ENCODE results near the gene TALDO1.
A peak's percentile ranks its signal among the peaks of the same experiment; 100 is the strongest.

Gene TALDO1

GRCh38 chr11:773425-773824 is 26.2 kb downstream of the TALDO1 start:
- Histone ChIP-seq H3K9ac (ENCODE audit: low read length) (no peak overlapping the region), H3K79me2 (ENCODE audit: low read length) (peaks cover 70% of the 10 kb centered on the region), H3K9me3 (replicated peaks; ENCODE audit: insufficient read depth, low read length) (no peaks in the 10 kb centered on the region), H4K20me1 (ENCODE audit: insufficient read depth, low read length) (no peaks in the 10 kb centered on the region; the same call in 1 of the 2 replicates), H3K4me2 (ENCODE audit: low read depth, low read length) (no peak overlapping the region), H3K9me2 (replicated peaks; ENCODE audit: insufficient read depth, low read length) (no peaks in the 10 kb centered on the region), H3K27me3 (replicated peaks; ENCODE audit: insufficient read depth, low read length) (no peaks in the 10 kb centered on the region), H3K4me1 (ENCODE audit: low read length) (peaks cover 3% of the 10 kb centered on the region; the same call in 1 of the 2 replicates), H3K4me3 (ENCODE audit: low read length) (no peak overlapping the region), H3K27ac (ENCODE audit: low read length) (no peak overlapping the region), H3K36me3 (replicated peaks; ENCODE audit: insufficient read depth, low read length) (peaks cover 9% of the 10 kb centered on the region), H3F3A (ENCODE audit: insufficient read depth, low read length) (no peaks in the 10 kb centered on the region), H2AFZ (ENCODE audit: low read length) (no peak overlapping the region)
- DNase-seq: peak; percentile 5
- TF ChIP-seq EZH2phosphoT487 (IDR thresholded peaks at IDR 0.05; ENCODE audit: low read length): no peak
- TF ChIP-seq CTCF (IDR thresholded peaks at IDR 0.05; ENCODE audit: low read length): no peak
- TF ChIP-seq EZH2 (optimal IDR thresholded peaks at IDR 0.05; ENCODE audit: low read depth, low read length): no peak

GRCh38 chr11:773830-774229 is 26.6 kb downstream of the TALDO1 start:
- no peak for TF ChIP-seq EZH2 (optimal IDR thresholded peaks at IDR 0.05; ENCODE audit: low read depth, low read length)
- no peak for TF ChIP-seq EZH2phosphoT487 (IDR thresholded peaks at IDR 0.05; ENCODE audit: low read length)
- no peak for TF ChIP-seq CTCF (IDR thresholded peaks at IDR 0.05; ENCODE audit: low read length)
- no peaks in the 10 kb centered on the region for H3K9me2 ChIP-seq (replicated peaks; ENCODE audit: insufficient read depth, low read length)
- H3K9ac ChIP-seq (ENCODE audit: low read length): no peak overlapping the region
- DNase-seq: no peak
- H3K27ac ChIP-seq (ENCODE audit: low read length): no peak overlapping the region
- H3K4me1 ChIP-seq (ENCODE audit: low read length): peaks cover 3% of the 10 kb centered on the region; the same call in 1 of the 2 replicates
- H3K9me3 ChIP-seq (replicated peaks; ENCODE audit: insufficient read depth, low read length): no peaks in the 10 kb centered on the region
- H3K27me3 ChIP-seq (replicated peaks; ENCODE audit: insufficient read depth, low read length): no peaks in the 10 kb centered on the region
- H3K36me3 ChIP-seq (replicated peaks; ENCODE audit: insufficient read depth, low read length): peaks cover 9% of the 10 kb centered on the region
- H3K79me2 ChIP-seq (ENCODE audit: low read length): peaks cover 73% of the 10 kb centered on the region
- no peak overlapping the region for H2AFZ ChIP-seq (ENCODE audit: low read length)
- H3F3A ChIP-seq (ENCODE audit: insufficient read depth, low read length): no peaks in the 10 kb centered on the region
- H3K4me2 ChIP-seq (ENCODE audit: low read depth, low read length): no peak overlapping the region
- H4K20me1 ChIP-seq (ENCODE audit: insufficient read depth, low read length): no peaks in the 10 kb centered on the region; the same call in 1 of the 2 replicates
- no peak overlapping the region for H3K4me3 ChIP-seq (ENCODE audit: low read length)

- H3K36me3 ChIP-seq (replicated peaks; ENCODE audit: insufficient read depth, low read length): peaks cover 9% of the 10 kb centered on the region
- H3K27me3 ChIP-seq (replicated peaks; ENCODE audit: insufficient read depth, low read length): no peaks in the 10 kb centered on the region
- no peaks in the 10 kb centered on the region; the same call in 1 of the 2 replicates for H4K20me1 ChIP-seq (ENCODE audit: insufficient read depth, low read length)
- peaks cover 78% of the 10 kb centered on the region for H3K79me2 ChIP-seq (ENCODE audit: low read length)
- H3K4me1 ChIP-seq (ENCODE audit: low read length): peaks cover 3% of the 10 kb centered on the region; the same call in 1 of the 2 replicates
- peak; percentile 4 for DNase-seq
- no peak overlapping the region for H3K4me2 ChIP-seq (ENCODE audit: low read depth, low read length)
- H3K9me2 ChIP-seq (replicated peaks; ENCODE audit: insufficient read depth, low read length): no peaks in the 10 kb centered on the region
- no peak overlapping the region for H3K4me3 ChIP-seq (ENCODE audit: low read length)
- no peaks in the 10 kb centered on the region for H3F3A ChIP-seq (ENCODE audit: insufficient read depth, low read length)
- no peak overlapping the region for H2AFZ ChIP-seq (ENCODE audit: low read length)
- TF ChIP-seq CTCF (IDR thresholded peaks at IDR 0.05; ENCODE audit: low read length) (no peak), EZH2phosphoT487 (IDR thresholded peaks at IDR 0.05; ENCODE audit: low read length) (no peak)
- H3K9me3 ChIP-seq (replicated peaks; ENCODE audit: insufficient read depth, low read length): no peaks in the 10 kb centered on the region
- H3K27ac ChIP-seq (ENCODE audit: low read length): no peak overlapping the region
- no peak overlapping the region for H3K9ac ChIP-seq (ENCODE audit: low read length)
These were observed 27.8 kb downstream of the TALDO1 start for GRCh38 chr11:774873-775592.

Data from MM.1S (cell line).